HG03108 (cell line): ENCODE results near the gene CXXC5.

Experiments used
- ATAC-seq: cut with Tn5 transposase; IDR thresholded peaks from one replicate; pipeline ENCODE4 v1.9.1; 2021; ENCODE audit warnings: moderate library complexity; ENCODE audit not compliant: unreplicated experiment

Gene CXXC5

DNA sequence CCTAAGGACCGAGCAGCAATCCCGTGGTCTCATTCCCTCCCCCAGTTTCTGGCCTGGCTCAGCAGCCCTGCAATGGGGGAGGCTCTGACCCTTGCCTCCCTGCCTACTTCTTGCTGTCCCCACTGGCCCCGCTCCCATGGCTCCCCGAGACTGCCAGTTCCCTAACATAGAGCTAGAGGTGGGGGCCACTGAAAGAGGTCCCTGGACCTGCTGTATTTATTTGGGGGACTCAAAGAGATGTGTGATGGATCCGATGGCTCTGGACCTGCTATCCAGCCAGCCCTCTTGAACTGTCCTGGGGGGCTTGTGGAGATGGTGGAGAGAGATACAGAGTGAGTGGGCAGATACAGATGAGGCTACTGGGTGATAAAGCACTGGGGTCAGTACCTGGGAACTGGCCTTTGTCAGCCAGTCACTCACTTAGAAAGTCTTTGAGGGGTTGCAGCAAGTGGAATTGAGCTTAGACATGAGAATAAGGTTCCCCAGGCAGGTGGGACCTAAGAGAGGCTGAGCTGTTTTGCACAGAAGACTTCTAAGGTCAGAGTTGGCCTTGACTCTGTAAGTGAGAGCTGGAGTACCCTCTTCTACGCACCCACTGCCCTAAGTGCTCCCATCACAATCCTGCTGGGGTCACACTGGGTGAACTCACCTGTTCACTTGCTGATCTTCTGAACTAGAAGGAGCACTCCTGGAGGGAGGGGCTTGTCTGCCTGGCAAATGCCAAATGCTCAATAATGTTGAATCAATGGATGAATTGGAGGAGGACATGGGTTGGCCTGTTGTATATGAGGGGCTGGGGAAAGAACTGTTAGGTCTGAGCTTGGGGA, 42.9 kb downstream of the CXXC5 start:
- ATAC-seq, result no peak

GRCh38 chr5:139692148-139692547, 44.0 kb downstream of the CXXC5 start:
- no peak for ATAC-seq

GRCh38 chr5:139692679-139693308, 44.6 kb downstream of the CXXC5 start:
- no peak for ATAC-seq

- ATAC-seq, result no peak
Measured at GRCh38 chr5:139693676-139694364, 45.7 kb downstream of the CXXC5 start.

- no peak for ATAC-seq
Measured at GRCh38 chr5:139694556-139695177, 46.5 kb downstream of the CXXC5 start.

DNA sequence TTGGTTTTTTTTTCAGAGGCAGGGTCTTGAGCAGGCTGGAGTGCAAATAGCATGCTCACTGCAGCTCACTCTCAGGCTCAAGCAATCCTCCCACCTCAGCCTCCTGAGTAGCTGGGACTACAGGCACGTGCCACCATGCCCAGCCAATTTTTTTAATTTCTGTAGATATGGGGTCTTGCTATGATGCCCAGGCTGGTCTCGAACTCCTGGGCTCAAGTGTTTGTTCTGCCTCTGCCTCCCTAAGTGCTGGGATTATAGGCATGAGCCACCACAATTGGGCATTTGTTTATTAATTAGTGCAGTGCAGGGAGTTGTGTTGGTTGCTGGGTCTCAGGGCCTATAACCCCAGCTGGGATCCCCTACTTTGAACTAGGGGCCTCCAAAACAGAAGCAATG, 47.0 kb downstream of the CXXC5 start:
- ATAC-seq, result no peak

DNA sequence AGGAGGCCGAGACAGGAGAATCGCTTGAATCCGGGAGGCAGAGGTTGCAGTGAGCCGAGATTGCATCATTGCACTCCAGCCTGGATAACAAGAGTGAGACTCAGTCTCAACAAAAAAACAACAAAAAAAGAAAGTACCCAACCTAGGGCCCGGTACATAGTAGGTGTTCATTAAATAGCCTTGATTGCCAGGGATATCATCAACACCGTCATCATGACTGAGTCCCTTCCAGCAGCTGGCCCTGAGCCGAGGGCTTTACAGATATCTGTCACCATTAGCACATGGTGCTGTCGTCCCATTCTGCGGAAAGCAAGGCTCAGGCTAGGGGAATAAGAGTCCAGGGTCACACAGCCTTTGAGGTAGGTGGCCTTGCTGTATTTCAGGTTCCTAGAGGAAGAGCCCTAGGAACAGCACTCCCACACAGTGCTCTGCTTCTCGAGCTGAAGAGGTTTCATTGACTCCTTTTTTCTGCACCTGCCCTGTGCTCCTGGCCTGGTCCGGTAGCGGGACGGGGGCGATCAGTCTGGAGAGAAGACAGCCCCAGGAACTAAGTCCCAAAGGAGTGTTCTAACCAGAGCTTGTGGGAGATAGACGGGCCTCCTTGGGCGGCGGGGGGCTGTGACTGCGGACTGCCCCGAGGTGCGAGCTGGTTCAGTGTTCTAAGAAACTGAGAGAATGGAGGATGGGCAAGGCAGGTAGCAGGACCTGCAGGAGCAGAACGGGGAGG, 48.2 kb downstream of the CXXC5 start:
- no peak for ATAC-seq

- no peak for ATAC-seq
Measured at GRCh38 chr5:139696894-139697658, 48.9 kb downstream of the CXXC5 start.

DNA sequence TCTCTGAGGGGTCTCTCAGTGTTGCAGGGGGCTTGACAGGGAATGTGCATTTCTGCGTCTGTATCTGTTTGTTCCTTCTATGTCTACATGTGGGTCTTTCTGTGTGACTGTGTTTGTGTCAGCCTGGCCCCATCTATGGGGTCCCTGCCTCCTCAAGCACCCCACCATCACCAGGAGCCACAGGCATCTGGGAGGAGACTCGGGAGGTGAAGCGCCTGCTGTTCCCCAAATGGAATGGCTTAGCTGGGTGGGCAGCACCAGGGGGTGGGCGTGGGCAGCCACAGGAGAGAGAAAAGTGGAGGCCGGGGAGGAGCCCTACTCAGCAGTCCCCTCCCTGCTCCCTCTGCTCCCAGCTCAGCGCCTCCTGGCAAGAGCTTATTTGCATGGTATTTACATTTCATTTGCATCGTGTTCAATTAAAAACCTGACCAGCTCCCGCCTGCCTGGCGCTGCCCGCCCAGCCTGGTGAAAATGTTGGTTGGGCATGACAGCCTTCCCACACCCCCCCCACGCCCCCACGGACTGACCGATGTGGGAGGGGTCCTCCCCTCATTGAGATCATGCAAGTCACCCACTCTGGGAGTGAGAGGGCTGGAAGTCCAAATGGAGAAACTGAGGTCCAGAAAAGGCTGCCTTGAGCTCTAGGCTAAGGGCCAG, 50.5 kb downstream of the CXXC5 start:
- ATAC-seq, result no peak

DNA sequence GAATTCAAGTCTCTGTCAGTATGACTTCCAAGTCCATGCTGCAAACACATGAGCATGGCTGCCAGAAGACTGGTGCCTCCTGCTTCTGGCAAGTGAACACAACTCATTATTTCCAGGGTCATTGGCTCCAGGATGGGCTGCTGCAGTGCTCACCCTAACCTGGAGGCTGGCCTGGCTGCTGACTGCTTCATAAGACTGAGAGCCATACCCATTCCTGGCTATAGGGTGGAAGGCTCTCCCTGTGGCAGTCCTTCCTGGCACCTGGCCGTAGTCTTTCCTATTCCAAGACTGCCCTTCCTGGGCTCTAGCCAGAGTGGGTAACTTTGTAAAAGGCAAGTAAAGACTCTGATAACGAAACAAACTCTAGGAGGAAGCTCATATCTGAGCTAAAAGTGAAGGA, 51.2 kb downstream of the CXXC5 start:
- no peak for ATAC-seq

DNA sequence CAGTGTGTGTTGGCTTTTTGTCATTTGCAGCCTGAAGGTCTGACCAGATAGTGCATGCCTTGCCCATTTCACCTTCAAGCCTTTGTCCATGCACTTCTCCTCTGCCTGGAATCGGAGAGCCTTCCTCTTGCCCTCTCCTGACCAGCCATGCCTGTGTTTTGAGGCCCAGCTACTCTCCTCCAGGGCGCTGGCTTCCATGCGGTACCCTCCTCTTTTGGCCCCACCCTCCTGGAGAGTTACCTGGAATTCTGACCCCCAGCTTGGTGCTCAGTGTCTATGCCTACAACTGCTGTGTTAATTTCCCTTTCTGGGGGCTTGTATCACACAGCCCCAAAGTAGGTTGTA, 52.5 kb downstream of the CXXC5 start:
- no peak for ATAC-seq

GRCh38 chr5:139701056-139701741, 53.0 kb downstream of the CXXC5 start:
- ATAC-seq, result no peak

DNA sequence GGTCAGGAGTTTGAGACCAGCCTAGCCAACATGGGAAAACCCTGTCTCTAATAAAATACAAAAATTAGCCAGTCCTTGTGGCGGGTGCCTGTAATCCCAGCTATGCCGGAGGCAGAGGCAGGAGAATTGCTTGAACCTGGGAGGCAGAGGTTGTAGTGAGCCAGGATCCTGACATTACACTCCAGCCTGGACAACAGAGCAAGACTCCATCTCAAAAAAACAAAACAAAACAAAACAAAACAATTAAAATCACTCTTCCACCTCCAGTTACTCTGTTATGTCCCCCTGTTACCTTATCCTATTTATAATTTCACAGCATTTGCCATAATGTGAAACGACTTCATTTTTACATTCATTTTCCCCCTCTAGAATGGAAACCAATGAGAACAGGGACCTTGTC, 54.4 kb downstream of the CXXC5 start:
- no peak for ATAC-seq

- no peak for ATAC-seq
Measured at GRCh38 chr5:139704748-139705147, 56.6 kb downstream of the CXXC5 start.

DNA sequence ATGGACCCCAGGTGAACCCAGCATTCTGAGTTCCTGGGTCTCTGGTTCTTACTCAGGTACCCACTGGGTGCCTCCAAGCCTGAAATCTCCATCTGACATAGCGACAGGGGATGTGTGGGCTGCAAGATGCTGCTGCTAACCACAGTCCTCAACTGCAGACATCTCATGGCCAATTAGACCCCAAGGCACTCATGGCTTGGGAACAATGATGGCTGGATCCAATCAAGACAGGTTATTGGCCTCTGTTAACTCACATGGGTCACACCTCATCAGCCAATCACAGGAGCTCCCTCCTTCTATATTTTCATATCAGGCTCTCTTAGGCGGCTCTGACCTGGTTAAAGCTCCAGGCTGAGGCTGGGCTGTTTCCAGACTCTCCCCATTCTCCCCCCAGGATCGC, 57.0 kb downstream of the CXXC5 start:
- no peak for ATAC-seq

- no peak for ATAC-seq
Measured at GRCh38 chr5:139705655-139706587, 57.8 kb downstream of the CXXC5 start.

- ATAC-seq, result no peak
Measured at GRCh38 chr5:139707445-139708003, 59.4 kb downstream of the CXXC5 start.

GRCh38 chr5:139708434-139708861, 60.3 kb downstream of the CXXC5 start:
- ATAC-seq, result no peak
